ENCODE results near the gene KCNK1. TPM values are rescaled to one million over a fixed set of nuclear protein-coding genes. Genes with fewer than 3 reads are reported as not detected.
"Not testable (repeated sequence)": the region's sequence is repeated elsewhere in the genome, so short reads cannot be mapped to it uniquely, and the experiment has no call there.

The KCNK1 gene
- total and polyA plus RNA-seq, 2 donors (not counting 1 experiment from before 2014, with no cell fraction given), result 0.48 to 2.6 TPM

DNA sequence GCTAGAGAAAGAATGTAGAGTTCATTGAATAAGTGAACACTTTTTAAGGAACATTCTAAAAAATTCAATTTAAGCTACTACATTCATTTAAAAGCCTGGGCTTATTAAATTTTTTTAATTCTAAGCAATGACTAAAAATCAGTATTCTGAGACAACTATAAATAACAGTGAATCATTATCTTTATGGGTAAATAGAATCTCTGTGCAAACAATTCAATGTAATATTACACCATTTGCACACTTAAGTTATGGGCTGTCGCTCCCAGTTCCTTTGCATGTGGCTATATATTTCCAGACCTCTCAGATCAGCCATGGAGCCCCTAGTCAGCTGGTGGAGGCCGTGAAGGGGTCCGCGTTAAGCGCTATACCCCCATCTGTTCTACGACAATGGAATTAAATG, 65.1 kb downstream of the KCNK1 start:
- H3K27ac ChIP-seq (ENCODE audit: insufficient read depth, low read length), result no peak overlapping the region
- H3K9me3 ChIP-seq (ENCODE audit: control insufficient read depth, insufficient read depth, low read depth, low read length), result no peaks in the 10 kb centered on the region
- H4K20me1 ChIP-seq (ENCODE audit: control insufficient read depth, extremely low read depth, insufficient read depth, low read length), result no peaks in the 10 kb centered on the region
- no peaks in the 10 kb centered on the region for H3K79me2 ChIP-seq (ENCODE audit: control insufficient read depth, insufficient read depth, low read length)
- no peaks in the 10 kb centered on the region for H3K27me3 ChIP-seq (ENCODE audit: control insufficient read depth, insufficient read depth, low read length)
- H3K9ac ChIP-seq (ENCODE audit: insufficient read depth, low read length), result no peak overlapping the region
- no peak overlapping the region for H2AFZ ChIP-seq (ENCODE audit: low read length)
- H3K4me1 ChIP-seq (ENCODE audit: control insufficient read depth, extremely low read depth, insufficient read depth, low read length), result no peaks in the 10 kb centered on the region
- DNase-seq (ENCODE audit: low read depth in 2 of 2), result no peak
- TF ChIP-seq EZH2 (IDR thresholded peaks at IDR 0.05; ENCODE audit: low read length, missing control alignments), result no peak
- TF ChIP-seq, protein P1, sequence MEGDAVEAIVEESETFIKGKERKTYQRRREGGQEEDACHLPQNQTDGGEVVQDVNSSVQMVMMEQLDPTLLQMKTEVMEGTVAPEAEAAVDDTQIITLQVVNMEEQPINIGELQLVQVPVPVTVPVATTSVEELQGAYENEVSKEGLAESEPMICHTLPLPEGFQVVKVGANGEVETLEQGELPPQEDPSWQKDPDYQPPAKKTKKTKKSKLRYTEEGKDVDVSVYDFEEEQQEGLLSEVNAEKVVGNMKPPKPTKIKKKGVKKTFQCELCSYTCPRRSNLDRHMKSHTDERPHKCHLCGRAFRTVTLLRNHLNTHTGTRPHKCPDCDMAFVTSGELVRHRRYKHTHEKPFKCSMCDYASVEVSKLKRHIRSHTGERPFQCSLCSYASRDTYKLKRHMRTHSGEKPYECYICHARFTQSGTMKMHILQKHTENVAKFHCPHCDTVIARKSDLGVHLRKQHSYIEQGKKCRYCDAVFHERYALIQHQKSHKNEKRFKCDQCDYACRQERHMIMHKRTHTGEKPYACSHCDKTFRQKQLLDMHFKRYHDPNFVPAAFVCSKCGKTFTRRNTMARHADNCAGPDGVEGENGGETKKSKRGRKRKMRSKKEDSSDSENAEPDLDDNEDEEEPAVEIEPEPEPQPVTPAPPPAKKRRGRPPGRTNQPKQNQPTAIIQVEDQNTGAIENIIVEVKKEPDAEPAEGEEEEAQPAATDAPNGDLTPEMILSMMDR (conservative IDR thresholded peaks at IDR 0.05 in 1 of 2, IDR thresholded peaks at IDR 0.05 in 1 of 2; ENCODE audit: low read depth in 1 of 2, low read length in 2 of 2), result no peak
- no peaks in the 10 kb centered on the region for H3K36me3 ChIP-seq (ENCODE audit: control insufficient read depth, insufficient read depth, low read length)
- no peak overlapping the region for H3K4me3 ChIP-seq (replicated peaks in 1 of 4; ENCODE audit: control extremely low read depth in 1 of 4, insufficient read depth in 1 of 4, low read depth in 3 of 4, low read length in 4 of 4)
- no peak overlapping the region for H3K4me2 ChIP-seq (ENCODE audit: extremely low read depth, insufficient read depth, low read length)

DNA sequence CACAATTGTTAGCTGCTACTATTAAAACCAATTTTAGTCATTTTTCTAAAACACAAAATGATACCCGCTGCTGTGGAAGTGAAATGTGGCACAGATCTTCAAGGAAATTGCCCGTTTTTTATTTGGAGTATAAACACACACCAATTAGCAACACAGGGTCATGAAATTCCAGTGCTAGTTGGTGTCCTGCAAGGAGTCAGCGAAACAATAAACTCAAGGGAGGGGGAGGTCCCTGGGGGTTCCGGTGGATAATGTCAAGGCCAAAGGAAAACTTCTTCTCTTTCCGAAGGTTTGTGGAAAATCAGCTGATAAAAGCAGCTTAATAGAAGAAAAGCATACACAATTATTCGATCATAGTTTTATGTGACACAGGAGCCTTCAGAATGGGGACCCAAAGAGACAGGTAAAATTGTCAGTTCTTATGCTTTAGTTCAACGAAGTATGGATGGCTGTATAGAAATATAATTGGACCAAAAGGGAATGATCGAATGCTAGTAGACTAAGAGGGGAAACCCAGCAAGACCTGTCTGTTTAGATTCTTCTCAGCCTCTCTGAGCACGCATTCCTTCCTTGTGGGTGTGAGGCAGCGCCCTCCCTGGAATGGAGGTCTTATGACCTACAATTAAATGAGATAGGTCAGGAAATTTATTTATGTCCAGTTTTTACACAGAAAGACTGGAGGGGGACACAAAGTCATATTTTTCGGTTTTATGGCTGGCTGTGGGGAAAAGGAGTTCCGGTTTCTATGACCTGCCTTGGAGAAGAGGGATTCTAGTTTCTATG, 65.9 kb downstream of the KCNK1 start:
- no peaks in the 10 kb centered on the region for H3K36me3 ChIP-seq (ENCODE audit: control insufficient read depth, insufficient read depth, low read length)
- H3K27me3 ChIP-seq (ENCODE audit: control insufficient read depth, insufficient read depth, low read length), result no peaks in the 10 kb centered on the region
- no peak overlapping the region for H3K4me2 ChIP-seq (ENCODE audit: extremely low read depth, insufficient read depth, low read length)
- no peaks in the 10 kb centered on the region for H3K9me3 ChIP-seq (ENCODE audit: control insufficient read depth, insufficient read depth, low read depth, low read length)
- no peaks in the 10 kb centered on the region for H3K79me2 ChIP-seq (ENCODE audit: control insufficient read depth, insufficient read depth, low read length)
- H3K27ac ChIP-seq (ENCODE audit: insufficient read depth, low read length), result no peak overlapping the region
- H2AFZ ChIP-seq (ENCODE audit: low read length), result no peak overlapping the region
- TF ChIP-seq, protein P1 (conservative IDR thresholded peaks at IDR 0.05 in 1 of 2, IDR thresholded peaks at IDR 0.05 in 1 of 2; ENCODE audit: low read depth in 1 of 2, low read length in 2 of 2), result no peak
- no peak overlapping the region for H3K9ac ChIP-seq (ENCODE audit: insufficient read depth, low read length)
- H4K20me1 ChIP-seq (ENCODE audit: control insufficient read depth, extremely low read depth, insufficient read depth, low read length), result no peaks in the 10 kb centered on the region
- DNase-seq (ENCODE audit: low read depth in 2 of 2), result no peak
- no peaks in the 10 kb centered on the region for H3K4me1 ChIP-seq (ENCODE audit: control insufficient read depth, extremely low read depth, insufficient read depth, low read length)
- H3K4me3 ChIP-seq (replicated peaks in 1 of 4; ENCODE audit: control extremely low read depth in 1 of 4, insufficient read depth in 1 of 4, low read depth in 3 of 4, low read length in 4 of 4), result no peak overlapping the region

DNA sequence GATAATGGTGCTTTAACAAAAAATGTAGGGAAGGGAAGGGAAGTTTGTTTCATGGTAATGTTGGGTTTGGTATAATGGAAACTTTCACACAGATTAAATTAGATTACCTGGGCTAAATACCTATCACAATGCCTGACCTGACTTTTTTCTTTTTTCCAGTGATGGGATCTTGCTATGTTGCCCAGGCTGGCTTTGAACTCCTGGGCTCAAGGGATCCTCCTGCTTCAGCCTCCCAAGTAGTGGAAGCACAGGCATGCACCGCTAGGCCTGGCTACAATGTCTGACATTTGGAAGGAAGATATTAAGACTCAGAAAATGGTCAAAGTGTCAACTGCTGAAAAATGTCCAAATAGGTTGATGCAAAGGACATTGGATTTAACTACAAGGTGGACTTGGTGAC, 67.4 kb downstream of the KCNK1 start:
- H3K27me3 ChIP-seq (ENCODE audit: control insufficient read depth, insufficient read depth, low read length), result no peaks in the 10 kb centered on the region

DNA sequence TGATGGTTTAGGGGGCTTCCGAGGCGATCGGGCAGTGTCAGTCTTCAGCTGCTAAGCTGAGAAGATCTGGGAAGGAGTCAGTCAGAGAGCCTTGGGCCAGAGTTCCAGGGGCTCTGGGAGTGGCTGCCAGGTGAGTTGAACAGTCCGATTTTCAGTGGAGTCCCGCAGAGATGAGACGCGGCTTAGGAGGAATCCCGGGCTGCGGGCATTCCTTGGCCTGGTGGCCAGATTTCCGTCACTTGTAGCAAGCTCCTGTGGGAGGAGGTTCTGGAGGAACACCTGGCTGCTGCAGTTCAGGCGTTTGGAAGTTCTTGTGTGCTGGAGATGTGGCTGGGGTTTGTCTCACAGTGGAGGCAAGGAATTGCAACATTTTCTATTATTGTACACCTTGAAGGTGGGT, 72.7 kb downstream of the KCNK1 start:
- not testable (repeated sequence) for H3K9ac ChIP-seq (ENCODE audit: insufficient read depth, low read length); H3K4me2 ChIP-seq (ENCODE audit: extremely low read depth, insufficient read depth, low read length); H3K27me3 ChIP-seq (ENCODE audit: control insufficient read depth, insufficient read depth, low read length); H4K20me1 ChIP-seq (ENCODE audit: control insufficient read depth, extremely low read depth, insufficient read depth, low read length); H3K27ac ChIP-seq (ENCODE audit: insufficient read depth, low read length); H3K4me1 ChIP-seq (ENCODE audit: control insufficient read depth, extremely low read depth, insufficient read depth, low read length); H3K36me3 ChIP-seq (ENCODE audit: control insufficient read depth, insufficient read depth, low read length); H3K4me3 ChIP-seq (replicated peaks in 1 of 4; ENCODE audit: control extremely low read depth in 1 of 4, insufficient read depth in 1 of 4, low read depth in 3 of 4, low read length in 4 of 4); H3K9me3 ChIP-seq (ENCODE audit: control insufficient read depth, insufficient read depth, low read depth, low read length); H3K79me2 ChIP-seq (ENCODE audit: control insufficient read depth, insufficient read depth, low read length); H2AFZ ChIP-seq (ENCODE audit: low read length); DNase-seq (ENCODE audit: low read depth in 2 of 2)

More for the DNA sequence above, 67.4 kb downstream of the KCNK1 start:
- H3K9ac ChIP-seq (ENCODE audit: insufficient read depth, low read length), result no peak overlapping the region
- no peaks in the 10 kb centered on the region for H3K79me2 ChIP-seq (ENCODE audit: control insufficient read depth, insufficient read depth, low read length)
- no peaks in the 10 kb centered on the region for H4K20me1 ChIP-seq (ENCODE audit: control insufficient read depth, extremely low read depth, insufficient read depth, low read length)
- H3K9me3 ChIP-seq (ENCODE audit: control insufficient read depth, insufficient read depth, low read depth, low read length), result no peaks in the 10 kb centered on the region
- TF ChIP-seq EZH2 (IDR thresholded peaks at IDR 0.05; ENCODE audit: low read length, missing control alignments), result no peak
- TF ChIP-seq, protein P1 (conservative IDR thresholded peaks at IDR 0.05 in 1 of 2, IDR thresholded peaks at IDR 0.05 in 1 of 2; ENCODE audit: low read depth in 1 of 2, low read length in 2 of 2), result no peak
- H3K4me3 ChIP-seq (replicated peaks in 1 of 4; ENCODE audit: control extremely low read depth in 1 of 4, insufficient read depth in 1 of 4, low read depth in 3 of 4, low read length in 4 of 4), result no peak overlapping the region
- no peak for DNase-seq (ENCODE audit: low read depth in 2 of 2)
- H3K4me1 ChIP-seq (ENCODE audit: control insufficient read depth, extremely low read depth, insufficient read depth, low read length), result no peaks in the 10 kb centered on the region
- H2AFZ ChIP-seq (ENCODE audit: low read length), result no peak overlapping the region
- no peaks in the 10 kb centered on the region for H3K36me3 ChIP-seq (ENCODE audit: control insufficient read depth, insufficient read depth, low read length)
- H3K27ac ChIP-seq (ENCODE audit: insufficient read depth, low read length), result no peak overlapping the region
- H3K4me2 ChIP-seq (ENCODE audit: extremely low read depth, insufficient read depth, low read length), result no peak overlapping the region

Data from fibroblast of lung (primary cell).